HFFc6 (cell line): Measurements from ENCODE around the gene ZSCAN20. TPM values are rescaled to one million over a fixed set of nuclear protein-coding genes. Genes with fewer than 3 reads are reported as not detected.

ENCODE experiments used
- DNase-seq: peaks from one replicate; pipeline ENCODE4 v3.0.0-alpha.2; 2018
- H3K27ac Mint-ChIP-seq: 2 replicates; pipeline ENCODE4 v1.8.0; 2020; ENCODE audit warnings: mild to moderate bottlenecking, mixed read lengths
- H3K27me3 Mint-ChIP-seq: 2 replicates; pipeline ENCODE4 v1.8.0; 2021; ENCODE audit warnings: mild to moderate bottlenecking, moderate library complexity, mixed read lengths; ENCODE audit not compliant: insufficient read depth
- H3K36me3 Mint-ChIP-seq: 2 replicates; pipeline ENCODE4 v1.8.0; 2021; ENCODE audit warnings: low read depth, mixed read lengths
- H3K4me1 Mint-ChIP-seq: 2 replicates; pipeline ENCODE4 v1.8.0; 2020; ENCODE audit warnings: low read depth, mixed read lengths
- H3K4me3 Mint-ChIP-seq: 2 replicates; pipeline ENCODE4 v1.8.0; 2020; ENCODE audit warnings: mild to moderate bottlenecking, moderate library complexity, mixed read lengths
- H3K9me3 Mint-ChIP-seq: 2 replicates; pipeline ENCODE4 v1.8.0; 2020; ENCODE audit warnings: mild to moderate bottlenecking, mixed read lengths
- CTCF ChIP-seq: fragments of 200-600 bp; sonication (generic); IDR thresholded peaks from 2 replicates; pipeline ENCODE4 v1.5.0; 2021; ENCODE audit warnings: antibody characterized with exemption, mild to moderate bottlenecking
- total RNA-seq, 6 experiments: library from RNA; stranded (reverse); fragmentation: NEBNext Ultra II Directional; extraction: Animal tissue kit (Norgen Biotek cat#: 25700); gene quantifications; 2 replicates in 1 of 6; 3 replicates in 5 of 6; pipeline ENCODE4 v1.2.3, GENCODE V29; 2021

ZSCAN20 gene
- total RNA-seq, 6 experiments from 2014 or later = 5.0 to 6.2 (median 5.6) TPM

- H3K9me3 Mint-ChIP-seq = no peaks in the 10 kb centered on the region
- no peaks in the 10 kb centered on the region for H3K36me3 Mint-ChIP-seq
- no peak for TF ChIP-seq CTCF
- H3K4me3 Mint-ChIP-seq = no peak overlapping the region
- no peak for DNase-seq
- peak overlapping the region; percentile 55 for H3K27ac Mint-ChIP-seq
- peaks cover 62% of the 10 kb centered on the region for H3K4me1 Mint-ChIP-seq
- peaks cover 5% of the 10 kb centered on the region; the same call in 1 of the 2 replicates for H3K27me3 Mint-ChIP-seq
Observed at GRCh38 chr1:33460144-33460543, 12.3 kb upstream of the ZSCAN20 start.

DNA sequence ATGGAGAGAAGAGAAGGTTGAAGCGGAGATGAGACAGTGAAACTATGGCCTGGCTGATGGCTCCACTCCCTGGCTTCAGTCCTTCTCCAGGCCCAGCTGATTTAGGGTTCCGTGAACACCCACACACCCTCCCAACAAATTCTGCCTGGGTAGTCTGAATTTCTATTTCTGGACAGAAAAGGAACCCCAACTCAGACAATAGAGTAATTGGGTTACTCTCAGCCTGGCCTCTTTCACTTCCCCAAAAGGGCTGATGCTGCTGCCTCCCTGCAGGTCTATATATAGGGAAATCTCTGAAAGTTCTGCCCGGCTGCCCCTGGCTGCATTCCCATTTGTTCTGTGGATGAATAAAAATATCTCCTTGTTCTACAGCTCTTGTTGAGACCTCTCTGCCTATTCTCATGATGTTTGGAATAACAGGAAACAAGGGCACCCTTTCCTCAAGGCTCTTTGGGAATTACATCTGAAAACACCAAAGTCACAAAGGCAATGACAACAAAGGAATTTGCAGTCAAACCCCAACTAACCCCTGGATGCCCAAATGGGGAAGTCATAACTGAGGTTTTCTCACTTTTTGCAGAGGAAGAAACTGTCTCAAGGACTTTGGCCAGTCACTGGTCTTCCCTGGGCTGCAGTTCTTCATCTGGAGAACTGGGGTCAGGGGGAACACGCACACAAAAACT lies 11.4 kb upstream of the ZSCAN20 start:
- H3K27me3 Mint-ChIP-seq = peaks cover 6% of the 10 kb centered on the region; the same call in 1 of the 2 replicates
- H3K27ac Mint-ChIP-seq = no peak overlapping the region

GRCh38 chr1:33462405-33463164 lies 9.9 kb upstream of the ZSCAN20 start:
- Mint-ChIP-seq H3K4me3 (no peak overlapping the region), H3K4me1 (peaks cover 50% of the 10 kb centered on the region), H3K27me3 (peaks cover 8% of the 10 kb centered on the region), H3K27ac (no peak overlapping the region), H3K36me3 (no peaks in the 10 kb centered on the region), H3K9me3 (no peaks in the 10 kb centered on the region)
- no peak for TF ChIP-seq CTCF
- DNase-seq = no peak

More for the DNA sequence above, 11.4 kb upstream of the ZSCAN20 start:
- DNase-seq = no peak
- no peak overlapping the region for H3K4me3 Mint-ChIP-seq
- H3K9me3 Mint-ChIP-seq = no peaks in the 10 kb centered on the region
- no peak for TF ChIP-seq CTCF
- peaks cover 56% of the 10 kb centered on the region for H3K4me1 Mint-ChIP-seq
- H3K36me3 Mint-ChIP-seq = no peaks in the 10 kb centered on the region

- TF ChIP-seq CTCF = no peak
- Mint-ChIP-seq H3K4me3 (no peak overlapping the region), H3K4me1 (peaks cover 42% of the 10 kb centered on the region), H3K27ac (no peak overlapping the region), H3K9me3 (no peaks in the 10 kb centered on the region), H3K27me3 (peaks cover 7% of the 10 kb centered on the region), H3K36me3 (no peaks in the 10 kb centered on the region)
- no peak for DNase-seq
Observed at GRCh38 chr1:33464552-33464951, 7.9 kb upstream of the ZSCAN20 start.

DNA sequence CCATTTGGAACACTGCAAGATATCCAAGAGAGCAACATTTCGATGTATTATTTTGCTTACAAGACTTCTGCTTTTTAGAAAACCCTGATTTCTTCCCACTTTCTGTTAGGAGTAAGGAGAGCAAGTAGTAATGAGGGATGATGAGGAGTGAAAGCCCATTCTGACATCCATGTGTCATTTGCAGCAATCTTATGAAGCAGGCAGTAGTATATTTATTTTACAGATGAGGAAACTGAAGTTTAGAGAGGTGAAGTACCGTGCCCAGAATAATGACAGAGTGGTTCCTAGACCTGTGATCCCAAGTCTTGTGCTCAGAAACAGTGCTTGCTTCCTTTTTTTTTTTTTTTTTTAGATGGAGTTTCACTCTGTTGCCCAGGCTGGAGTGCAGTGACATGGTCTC lies 7.1 kb upstream of the ZSCAN20 start:
- Mint-ChIP-seq H3K36me3 (no peaks in the 10 kb centered on the region), H3K4me3 (no peak overlapping the region), H3K27ac (no peak overlapping the region), H3K9me3 (no peaks in the 10 kb centered on the region), H3K27me3 (peaks cover 7% of the 10 kb centered on the region), H3K4me1 (peaks cover 42% of the 10 kb centered on the region)
- no peak for TF ChIP-seq CTCF
- DNase-seq = no peak
